ENCODE data around the gene R3HDM4.

DNA sequence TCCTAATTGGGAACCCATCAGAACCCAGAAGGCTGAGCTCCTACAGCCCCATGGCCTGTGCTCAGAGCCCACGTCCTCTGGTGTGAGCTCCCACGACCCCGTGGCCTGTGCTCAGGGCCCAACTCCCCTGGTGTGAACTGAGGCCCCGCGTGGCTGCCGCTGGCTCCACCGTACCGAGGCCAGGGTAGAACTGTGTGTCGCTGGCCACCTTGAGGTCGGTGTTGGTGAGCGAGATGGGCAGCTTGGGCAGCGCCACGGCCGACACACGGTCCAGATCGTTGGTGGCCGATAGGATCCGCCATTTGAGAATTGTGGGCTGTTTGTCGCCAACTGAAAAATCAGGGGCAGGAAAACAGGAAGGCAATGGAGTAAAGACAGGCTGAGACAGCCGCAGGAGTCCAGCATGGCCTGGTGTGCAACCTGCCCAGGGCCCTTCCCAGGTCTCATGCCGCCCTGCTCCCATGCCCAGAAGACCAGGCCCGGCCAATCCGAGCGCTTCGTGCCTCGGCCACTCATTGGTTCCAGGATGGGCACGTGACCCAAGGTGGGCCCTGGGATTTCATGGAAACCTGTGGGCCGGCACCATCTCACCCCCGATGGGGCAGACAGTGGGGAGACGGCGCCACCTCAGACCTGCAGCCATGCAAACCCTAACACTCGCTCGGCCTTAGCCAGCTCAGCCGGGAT lies 31.5 kb downstream of the R3HDM4 start:
- TF ChIP-seq CTCF (IDR thresholded peaks at IDR 0.05) = no peak
- no peak for TF ChIP-seq ZFX (IDR thresholded peaks at IDR 0.05; ENCODE audit: borderline replicate concordance)

All from 22Rv1 (cell line).